ENCODE measurements around the gene HOXA13.

Gene HOXA13

DNA sequence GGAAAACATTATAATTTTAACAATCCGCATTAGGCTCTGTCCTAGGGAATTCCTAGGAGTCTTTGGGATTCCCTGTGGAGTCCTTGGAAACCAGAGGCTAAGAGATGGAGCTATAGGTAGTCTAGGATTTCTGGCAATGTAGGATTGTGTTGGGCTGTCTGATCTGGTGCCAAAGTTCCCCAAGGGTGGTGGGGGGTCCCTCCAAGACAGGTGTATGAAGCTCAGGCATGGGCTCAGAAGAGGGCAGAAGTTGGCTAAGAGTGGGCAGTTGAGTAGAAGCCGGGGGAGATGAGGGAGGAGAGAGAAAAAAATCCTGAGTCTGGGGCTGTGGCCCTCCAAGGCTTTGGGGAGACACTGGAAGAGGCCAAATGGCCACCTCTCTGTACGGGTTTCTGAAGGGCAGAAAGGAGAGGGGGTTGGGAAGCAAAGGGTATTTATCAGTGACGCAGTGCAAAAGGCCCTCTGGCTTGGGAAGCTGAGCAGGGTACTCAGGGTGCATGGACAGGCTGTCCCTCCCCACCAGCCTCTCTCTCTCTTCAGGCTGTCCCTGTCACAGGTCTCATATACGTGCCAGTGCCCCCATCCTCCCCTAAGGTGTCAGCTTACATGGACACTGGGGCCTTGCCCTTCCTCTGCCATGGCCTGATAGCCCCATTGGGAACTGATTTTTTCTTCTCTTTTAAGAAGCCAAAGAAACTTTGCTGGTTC lies 53.2 kb downstream of the HOXA13 start:
- DNase-seq: peak; percentile 30

DNA sequence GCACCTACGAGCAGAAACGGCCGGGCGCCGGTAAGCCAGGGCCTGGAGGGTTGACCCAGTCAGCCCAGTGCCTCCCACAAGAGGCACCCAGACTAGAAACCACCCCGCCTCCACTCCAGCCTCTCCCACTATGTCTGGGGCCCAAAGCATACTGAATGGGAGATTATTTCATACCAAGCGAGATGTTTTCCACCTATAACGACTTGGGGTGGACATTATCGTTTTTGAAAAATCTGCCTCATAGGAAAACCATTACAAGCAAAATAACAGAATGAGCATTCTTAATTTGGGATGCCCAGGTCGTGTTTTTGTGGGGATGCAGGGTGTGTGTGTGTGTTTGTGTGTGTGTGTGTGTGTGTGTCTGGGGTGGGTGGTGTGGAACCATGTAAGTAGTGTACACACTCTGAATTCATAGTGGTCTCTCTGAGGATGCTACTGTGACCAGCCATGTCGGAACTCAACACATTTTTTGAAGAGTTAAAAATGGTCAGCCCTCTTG lies 53.9 kb downstream of the HOXA13 start:
- DNase-seq: peak; percentile 40

DNA sequence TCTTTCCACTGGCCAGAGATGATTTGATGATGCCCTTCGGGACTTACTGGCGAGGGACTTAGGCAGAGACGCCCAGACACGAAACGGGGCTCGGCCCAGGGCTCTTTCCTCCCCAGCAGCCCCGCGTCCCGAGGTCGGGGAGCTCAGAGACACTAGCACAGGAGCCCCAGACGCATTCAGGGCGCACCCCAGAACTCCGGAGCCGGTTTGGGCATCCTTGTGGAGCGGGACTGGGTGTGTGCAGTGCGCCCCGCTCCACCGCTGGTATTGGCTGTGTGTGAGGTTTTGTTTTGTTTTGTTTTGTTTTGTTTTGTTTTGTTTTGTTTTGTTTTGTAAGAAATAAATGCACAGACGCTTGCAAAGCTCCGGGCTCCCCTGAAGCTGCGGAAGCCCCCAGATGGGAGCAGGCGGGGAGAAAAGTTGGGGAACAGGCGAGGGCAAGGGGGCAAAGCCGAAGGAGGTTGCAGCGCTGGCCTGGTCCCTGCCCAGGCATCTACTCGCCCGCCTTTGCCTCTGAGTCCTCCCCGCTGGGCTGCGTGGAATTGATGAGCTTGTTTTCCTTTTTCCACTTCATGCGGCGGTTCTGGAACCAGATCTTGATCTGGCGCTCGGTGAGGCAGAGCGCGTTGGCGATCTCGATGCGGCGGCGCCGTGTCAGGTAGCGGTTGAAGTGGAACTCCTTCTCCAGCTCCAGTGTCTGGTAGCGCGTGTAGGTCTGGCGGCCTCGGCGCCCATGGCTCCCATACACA lies 54.6 kb downstream of the HOXA13 start:
- no peak for DNase-seq

DNA sequence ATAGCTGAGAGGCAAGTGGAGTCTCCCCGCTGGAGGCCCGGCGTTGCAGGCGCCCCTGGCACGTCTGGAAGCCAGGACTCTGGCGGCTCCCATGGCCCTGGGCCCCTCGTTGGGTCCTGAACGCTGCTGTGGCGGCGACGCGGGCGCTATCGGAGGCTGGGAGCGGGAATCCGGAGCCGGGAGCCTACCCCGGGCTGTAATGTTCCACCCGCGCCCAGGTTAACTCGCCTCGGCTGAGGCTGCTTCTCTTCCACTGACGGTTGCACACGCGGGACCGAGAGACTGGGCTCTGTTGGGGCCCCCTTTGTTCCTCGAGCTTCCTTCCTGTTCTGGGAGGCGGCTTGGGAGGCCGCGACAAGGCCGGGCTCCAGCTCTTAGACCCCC lies 55.1 kb downstream of the HOXA13 start:
- peak; percentile 51 for DNase-seq

All from left hindlimb (tissue), 1 donor.